ENCODE data around the gene FHAD1.

- TF ChIP-seq CTCF (conservative IDR thresholded peaks at IDR 0.05 in 1 of 2, IDR thresholded peaks at IDR 0.05 in 1 of 2; ENCODE audit: extremely low read depth in 1 of 2, insufficient read depth in 1 of 2, low read depth in 1 of 2, low read length in 2 of 2) (no peak), EZH2 (IDR thresholded peaks at IDR 0.05; ENCODE audit: borderline replicate concordance, low read length) (no peak)
Observed at GRCh38 chr1:15264769-15265168, 17.7 kb downstream of the FHAD1 start.

Data from mammary epithelial cell (primary cell).